Jurkat, Clone E6-1 (cell line): ENCODE measurements around the gene SALL2.

Source experiments
- DNase-seq: peaks from one replicate; pipeline ENCODE4 v3.0.0-alpha.2; 2011; ENCODE audit warnings: low read depth, low spot score
- H3K4me3 ChIP-seq: 2 replicates; pipeline ENCODE4 v1.5.1; 2011; ENCODE audit warnings: mild to moderate bottlenecking, low read length, control low read depth, moderate library complexity

The SALL2 gene

GRCh38 chr14:21529515-21529914 is 3.4 kb upstream of the SALL2 start:
- H3K4me3 ChIP-seq, result no peak overlapping the region

GRCh38 chr14:21528381-21529348 is 2.5 kb upstream of the SALL2 start:
- DNase-seq, result no peak
- no peak overlapping the region for H3K4me3 ChIP-seq

More at GRCh38 chr14:21529515-21529914, 3.4 kb upstream of the SALL2 start:
- DNase-seq, result no peak

GRCh38 chr14:21527318-21527679 is 1.2 kb upstream of the SALL2 start:
- no peak for DNase-seq
- H3K4me3 ChIP-seq, result no peak overlapping the region

GRCh38 chr14:21526672-21527317 is 649 bp upstream of the SALL2 start:
- DNase-seq, result no peak
- peak overlapping the region; percentile 72 for H3K4me3 ChIP-seq

- DNase-seq, result no peak
- peak overlapping the region; percentile 72 for H3K4me3 ChIP-seq
These were observed 580 bp downstream of the SALL2 start for GRCh38 chr14:21525571-21525961.

GRCh38 chr14:21524575-21525490 is 1.3 kb downstream of the SALL2 start:
- no peak for DNase-seq
- H3K4me3 ChIP-seq, result peak overlapping the region; percentile 72

- DNase-seq, result no peak
- no peak overlapping the region for H3K4me3 ChIP-seq
These were observed 2.9 kb downstream of the SALL2 start for GRCh38 chr14:21523203-21523602.

- no peak overlapping the region for H3K4me3 ChIP-seq
- no peak for DNase-seq
These were observed 4.6 kb downstream of the SALL2 start for GRCh38 chr14:21521501-21521900.

GRCh38 chr14:21520767-21521166 is 5.4 kb downstream of the SALL2 start:
- no peak for DNase-seq
- no peak overlapping the region for H3K4me3 ChIP-seq

GRCh38 chr14:21518725-21519124 is 7.4 kb downstream of the SALL2 start:
- no peak for DNase-seq

GRCh38 chr14:21514341-21514740 is 11.8 kb downstream of the SALL2 start:
- no peak for DNase-seq
- H3K4me3 ChIP-seq, result no peak overlapping the region

More at GRCh38 chr14:21518725-21519124, 7.4 kb downstream of the SALL2 start:
- H3K4me3 ChIP-seq, result no peak overlapping the region

- peak within 1 kb of the TSS; percentile 80 for H3K4me3 ChIP-seq
- DNase-seq, result peak; percentile 97
These were observed 15.2 kb downstream of the SALL2 start, which contains the start of gene METTL3 for GRCh38 chr14:21510735-21511657. Gene METTL3 (minus strand): TSS chr14:21511340. CDS start chr14:21511223, 117 bp downstream.

- H3K4me3 ChIP-seq, result peak overlapping the region; percentile 80
These were observed 16.6 kb downstream of the SALL2 start for GRCh38 chr14:21509432-21510143.

GRCh38 chr14:21506557-21506956 is 19.6 kb downstream of the SALL2 start:
- DNase-seq, result no peak

More at GRCh38 chr14:21509432-21510143, 16.6 kb downstream of the SALL2 start:
- no peak for DNase-seq

GRCh38 chr14:21505012-21505553 is 21.1 kb downstream of the SALL2 start:
- no peak for DNase-seq
- H3K4me3 ChIP-seq, result no peak overlapping the region

More at GRCh38 chr14:21506557-21506956, 19.6 kb downstream of the SALL2 start:
- H3K4me3 ChIP-seq, result no peak overlapping the region

GRCh38 chr14:21503376-21503775 is 22.8 kb downstream of the SALL2 start:
- no peak overlapping the region for H3K4me3 ChIP-seq
- DNase-seq, result no peak

GRCh38 chr14:21501568-21501967 is 24.6 kb downstream of the SALL2 start:
- no peak overlapping the region for H3K4me3 ChIP-seq
- no peak for DNase-seq
